ENCODE measurements around the gene TXNDC15. TPM values are rescaled to one million over a fixed set of nuclear protein-coding genes. Genes with fewer than 3 reads are reported as not detected.

TXNDC15 gene
- total and polyA plus RNA-seq, 2 donors from 2014 or later = 78.0 to 87.3 TPM

GRCh38 chr5:134945041-134945440 lies 70.9 kb downstream of the TXNDC15 start:
- intact Hi-C loops (cut with DNase I) = no loop called here
- no peak for FAIRE-seq

GRCh38 chr5:134948911-134949310 lies 74.7 kb downstream of the TXNDC15 start:
- Histone ChIP-seq H3K4me3 (ENCODE audit: low read length in 3 of 3) (no peak overlapping the region), H3K9me3 (ENCODE audit: control insufficient read depth in 2 of 3, insufficient read depth in 1 of 3, low read length in 3 of 3) (no peaks in the 10 kb centered on the region), H3K36me3 (ENCODE audit: control insufficient read depth in 2 of 3, insufficient read depth in 3 of 3, low read length in 3 of 3) (no peaks in the 10 kb centered on the region), H3K4me1 (ENCODE audit: control insufficient read depth in 2 of 3, insufficient read depth in 2 of 3, low read depth in 1 of 3, low read length in 3 of 3) (peaks cover 0 to 10% (median 0%) of the 10 kb centered on the region in 3 donors), H3K27ac (ENCODE audit: low read depth in 2 of 2, low read length in 2 of 2) (no peak overlapping the region), H3K27me3 (ENCODE audit: control insufficient read depth, insufficient read depth, low read length) (no peaks in the 10 kb centered on the region), H3K9ac (ENCODE audit: low read length in 3 of 3) (no peak overlapping the region)
- intact Hi-C loops (cut with DNase I) = no loop called here
- FAIRE-seq = no peak
- TF ChIP-seq CTCF (IDR thresholded peaks at IDR 0.05; ENCODE audit: borderline replicate concordance, extremely low read depth, insufficient read depth) = no peak
- DNase-seq = no peak

More at GRCh38 chr5:134945041-134945440, 70.9 kb downstream of the TXNDC15 start:
- DNase-seq = no peak
- Histone ChIP-seq H3K4me3 (ENCODE audit: low read length in 3 of 3) (no peak overlapping the region), H3K9ac (ENCODE audit: low read length in 3 of 3) (no peak overlapping the region), H3K4me1 (ENCODE audit: control insufficient read depth in 2 of 3, insufficient read depth in 2 of 3, low read depth in 1 of 3, low read length in 3 of 3) (peaks cover 0 to 10% (median 0%) of the 10 kb centered on the region in 3 donors), H3K27ac (ENCODE audit: low read depth in 2 of 2, low read length in 2 of 2) (no peak overlapping the region), H3K27me3 (ENCODE audit: control insufficient read depth, insufficient read depth, low read length) (no peaks in the 10 kb centered on the region), H3K36me3 (ENCODE audit: control insufficient read depth in 2 of 3, insufficient read depth in 3 of 3, low read length in 3 of 3) (no peaks in the 10 kb centered on the region), H3K9me3 (ENCODE audit: control insufficient read depth in 2 of 3, insufficient read depth in 1 of 3, low read length in 3 of 3) (no peaks in the 10 kb centered on the region)
- no peak for TF ChIP-seq CTCF (IDR thresholded peaks at IDR 0.05; ENCODE audit: borderline replicate concordance, extremely low read depth, insufficient read depth)

- FAIRE-seq (no peak), DNase-seq (no peak)
- no peak overlapping the region for H3K9ac ChIP-seq (ENCODE audit: low read length in 3 of 3)
- H3K9me3 ChIP-seq (ENCODE audit: control insufficient read depth in 2 of 3, insufficient read depth in 1 of 3, low read length in 3 of 3) = peaks cover 0 to 4% (median 0%) of the 10 kb centered on the region in 3 donors
- TF ChIP-seq CTCF (IDR thresholded peaks at IDR 0.05; ENCODE audit: borderline replicate concordance, extremely low read depth, insufficient read depth) = no peak
- H3K4me3 ChIP-seq (ENCODE audit: low read length in 3 of 3) = no peak overlapping the region
- H3K4me1 ChIP-seq (ENCODE audit: control insufficient read depth in 2 of 3, insufficient read depth in 2 of 3, low read depth in 1 of 3, low read length in 3 of 3) = peaks cover 0 to 6% (median 0%) of the 10 kb centered on the region in 3 donors
- no peak overlapping the region for H3K27ac ChIP-seq (ENCODE audit: low read depth in 2 of 2, low read length in 2 of 2)
- intact Hi-C loops (cut with DNase I) = no loop called here
- no peaks in the 10 kb centered on the region for H3K27me3 ChIP-seq (ENCODE audit: control insufficient read depth, insufficient read depth, low read length)
- H3K36me3 ChIP-seq (ENCODE audit: control insufficient read depth in 2 of 3, insufficient read depth in 3 of 3, low read length in 3 of 3) = no peaks in the 10 kb centered on the region
Measured at GRCh38 chr5:134949316-134949715, 75.1 kb downstream of the TXNDC15 start.

Small RNAs within 50 kb of the gene (microRNA-seq; reads per million reads assigned to microRNA genes)
- gene MIR4461 = not detected

Other genes with a start within 250 kb of the TXNDC15 start
- 57.7 TPM for gene SAR1B, start 241.5 kb upstream of the TXNDC15 start, total RNA-seq
- 42.0 TPM for gene SAR1B, start 241.5 kb upstream of the TXNDC15 start, polyA plus RNA-seq (ENCODE audit: insufficient read depth, low read depth, low replicate concordance)
- 21.2 TPM for gene SEC24A, start 225.6 kb upstream of the TXNDC15 start, total RNA-seq
- gene SEC24A, start 225.6 kb upstream of the TXNDC15 start, polyA plus RNA-seq (ENCODE audit: insufficient read depth, low read depth, low replicate concordance) = 2.8 TPM
- 22.9 TPM for gene CAMLG, start 135.8 kb upstream of the TXNDC15 start, total RNA-seq
- 47.0 TPM for gene CAMLG, start 135.8 kb upstream of the TXNDC15 start, polyA plus RNA-seq (ENCODE audit: insufficient read depth, low read depth, low replicate concordance)
- 39.7 TPM for gene DDX46, start 115.6 kb upstream of the TXNDC15 start, total RNA-seq
- gene DDX46, start 115.6 kb upstream of the TXNDC15 start, polyA plus RNA-seq (ENCODE audit: insufficient read depth, low read depth, low replicate concordance) = 11.3 TPM
- gene C5orf24, start 28.4 kb upstream of the TXNDC15 start, total RNA-seq = 46.1 TPM
- gene C5orf24, start 28.4 kb upstream of the TXNDC15 start, polyA plus RNA-seq (ENCODE audit: insufficient read depth, low read depth, low replicate concordance) = 18.2 TPM
- gene PCBD2, start 30.8 kb downstream of the TXNDC15 start, total RNA-seq = 19.2 TPM
- 8.4 TPM for gene PCBD2, start 30.8 kb downstream of the TXNDC15 start, polyA plus RNA-seq (ENCODE audit: insufficient read depth, low read depth, low replicate concordance)
- 1.4 TPM for gene CATSPER3, start 93.5 kb downstream of the TXNDC15 start, total RNA-seq
- 1.4 TPM for gene CATSPER3, start 93.5 kb downstream of the TXNDC15 start, polyA plus RNA-seq (ENCODE audit: insufficient read depth, low read depth, low replicate concordance)
- not detected for gene PITX1, start 159.9 kb downstream of the TXNDC15 start, total RNA-seq
- not detected for gene PITX1, start 159.9 kb downstream of the TXNDC15 start, polyA plus RNA-seq (ENCODE audit: insufficient read depth, low read depth, low replicate concordance)

Data from kidney (tissue), 14 donors.